Activated CD4-positive, alpha-beta T cell treated with anti-CD3 and anti-CD28 coated beads for 24 hours (primary cell): ENCODE results near the gene NUTM1.
"Not testable (repeated sequence)": the region's sequence is repeated elsewhere in the genome, so short reads cannot be mapped to it uniquely, and the experiment has no call there.

ENCODE experiments used
- DNase-seq, 2 donors: peaks; one replicate each; pipeline ENCODE4 v3.0.0-alpha.2; 2020; ENCODE audit warnings: low read depth in 2 of 2

Gene NUTM1

DNA sequence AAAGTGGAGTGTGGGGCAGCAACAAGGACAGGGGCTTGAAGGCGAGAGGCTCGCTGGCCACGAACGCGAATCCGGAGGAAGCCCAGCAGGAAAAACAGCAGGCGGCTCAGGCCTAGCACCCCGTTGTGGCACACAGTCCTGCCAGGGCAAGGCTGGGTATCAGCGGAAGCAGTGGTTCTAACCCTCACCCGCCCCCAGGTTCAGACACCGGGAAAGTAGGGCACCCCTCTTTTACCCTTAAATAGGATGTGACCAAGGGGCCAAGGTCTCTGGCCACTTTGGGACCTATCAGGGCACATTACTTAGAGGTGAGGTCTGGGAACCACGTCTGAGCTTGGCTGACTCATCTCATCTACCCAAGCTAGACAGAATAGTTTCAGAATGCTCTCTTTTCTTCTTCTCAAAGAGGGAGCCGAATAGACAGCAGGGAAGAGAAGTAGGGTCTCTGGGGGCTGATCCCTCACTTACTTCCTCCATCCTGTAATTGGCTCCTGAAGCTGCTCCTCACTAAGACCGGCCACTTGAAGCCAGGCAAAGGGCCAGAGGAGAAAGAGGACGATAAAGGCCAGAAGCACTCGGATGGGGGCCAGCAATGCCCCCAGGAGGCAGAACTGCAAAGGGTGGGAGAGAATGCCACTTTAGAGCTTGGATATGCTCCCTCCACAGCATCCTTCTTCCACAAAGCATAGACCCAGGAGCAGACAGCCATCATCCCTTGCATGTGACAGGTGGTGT, 22.1 kb downstream of the NUTM1 start:
- DNase-seq, result no peak

DNA sequence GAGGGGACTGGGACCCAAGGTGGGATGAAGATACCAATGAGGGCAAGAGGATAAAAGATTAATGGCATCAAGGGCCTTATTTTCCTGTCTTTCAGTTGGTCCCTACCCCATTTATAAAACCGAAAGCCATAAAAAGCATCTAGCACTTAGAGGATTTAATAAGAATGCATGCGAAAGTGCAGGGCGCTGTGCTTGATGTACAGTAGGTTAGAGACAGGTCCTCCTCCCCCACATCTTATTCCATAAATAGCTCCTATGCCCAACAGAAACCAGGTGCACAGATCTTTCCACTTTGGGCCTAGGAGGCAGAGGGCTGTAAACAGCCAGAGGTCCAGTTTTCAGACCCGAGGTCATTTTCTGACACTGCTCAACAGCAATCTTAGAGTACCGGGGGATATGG, 22.7 kb downstream of the NUTM1 start:
- no peak for DNase-seq

DNA sequence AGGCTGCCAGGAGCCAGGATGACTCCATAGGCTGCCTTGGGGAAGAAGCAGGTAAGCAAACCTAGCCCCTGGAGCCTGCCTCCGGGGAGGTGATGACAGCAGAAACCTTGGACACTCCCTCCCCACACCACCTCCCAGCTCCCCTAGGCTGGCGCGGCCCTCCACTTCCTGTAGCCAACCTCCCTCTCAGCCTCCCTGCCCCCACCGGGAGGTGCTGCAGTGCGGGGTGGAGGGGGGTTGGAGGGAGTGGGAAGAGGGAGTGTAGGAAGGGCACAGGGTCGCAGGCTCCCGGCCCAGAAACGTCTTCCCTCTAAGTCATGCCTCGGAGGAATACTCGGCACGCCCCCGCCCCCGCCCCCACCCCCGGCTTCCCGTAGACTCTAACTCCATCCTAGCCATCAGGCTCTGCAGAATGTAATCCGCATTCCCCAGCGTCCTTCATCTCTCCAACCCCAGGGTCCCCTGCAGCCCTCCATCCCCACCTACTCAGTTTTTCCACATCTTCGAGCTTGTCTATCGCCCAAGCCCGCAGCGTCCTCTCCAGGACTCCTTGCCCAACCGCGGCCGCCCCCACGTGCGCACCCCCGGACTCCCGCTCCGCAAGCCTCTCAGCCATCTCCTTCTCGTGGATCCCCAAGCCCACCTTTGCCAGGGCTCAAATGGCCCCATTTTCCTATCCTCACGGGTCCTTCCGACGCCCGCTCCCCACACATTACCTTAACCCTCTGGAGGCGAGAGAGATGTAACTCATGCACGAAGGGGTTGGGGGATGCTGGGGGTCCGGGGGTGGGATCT, 23.4 kb downstream of the NUTM1 start:
- peak in 1 of 2 donors; percentile 45 for DNase-seq

DNA sequence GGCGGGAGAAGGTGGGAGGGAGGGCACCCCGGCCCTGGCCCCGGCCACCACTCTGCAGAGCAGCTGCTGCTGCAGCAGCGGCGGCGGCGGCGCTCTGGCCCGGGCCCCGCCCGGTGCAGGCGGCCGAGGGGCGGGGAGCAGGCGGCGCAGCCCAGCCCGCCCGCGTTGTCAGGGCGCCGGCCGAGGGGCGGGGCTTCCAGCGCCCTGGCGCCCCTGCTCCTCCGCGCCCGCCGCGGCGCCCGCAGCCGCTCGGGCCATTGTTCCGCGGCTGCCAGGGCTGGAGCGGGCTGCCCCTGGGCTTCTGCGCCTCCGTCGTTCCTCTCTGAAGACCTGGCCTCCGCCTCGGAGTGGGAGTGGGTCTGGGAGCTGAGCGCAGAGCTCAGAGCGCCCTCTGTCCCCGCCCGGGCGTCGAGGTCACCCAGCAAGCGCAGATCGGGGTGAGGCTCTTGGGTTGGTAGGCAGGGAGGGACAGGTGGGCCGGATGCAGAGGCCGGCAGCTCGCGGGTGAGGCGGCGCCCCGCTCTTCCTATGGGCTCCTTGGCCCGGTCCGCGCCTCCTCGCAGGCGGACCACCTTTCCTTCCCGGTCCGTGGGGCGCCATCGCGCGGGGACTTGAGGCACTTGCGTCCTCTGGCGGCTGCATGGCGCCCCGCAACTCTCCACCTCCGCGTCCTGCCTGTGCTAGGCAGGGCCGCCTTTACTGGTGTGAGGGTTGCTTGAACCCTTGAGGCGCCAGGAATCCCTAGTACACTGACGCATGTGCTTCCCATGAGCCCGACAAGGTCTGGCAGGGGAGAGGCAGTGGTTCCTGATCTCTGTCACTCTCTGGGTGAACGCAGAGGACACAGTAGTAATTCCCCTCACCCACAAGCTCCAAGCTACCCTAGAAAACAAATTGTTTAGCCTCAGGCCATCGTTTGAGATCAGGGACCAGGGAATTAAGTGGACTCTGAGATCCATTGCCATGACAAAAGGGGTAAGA, 24.3 kb downstream of the NUTM1 start, which contains the start of gene LPCAT4:
LPCAT4 (minus strand) TSS at position 96 of the 981 bp plus-strand sequence. CDS start 96 bp downstream, outside the sequence.
- peak; percentile 72 to 79 for DNase-seq

DNA sequence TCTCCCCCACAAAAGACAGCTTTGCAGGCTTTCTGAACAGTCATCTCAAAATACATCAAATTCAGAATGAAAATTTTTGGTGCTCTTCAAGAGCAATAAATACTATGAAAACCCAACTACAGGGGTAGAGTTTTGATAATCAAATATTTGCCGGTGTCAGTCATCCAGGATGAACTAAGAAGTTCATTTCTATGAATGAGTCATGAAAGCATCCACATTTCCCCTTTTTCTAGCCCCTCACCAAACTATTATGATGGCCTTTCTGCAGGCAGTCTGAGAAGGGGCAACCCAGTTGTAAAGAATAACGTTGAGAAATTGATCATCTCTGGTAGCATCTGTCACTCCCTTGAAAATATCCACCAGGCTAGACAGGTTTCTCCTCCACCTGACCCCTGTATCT, 27.0 kb downstream of the NUTM1 start:
- DNase-seq, result no peak

DNA sequence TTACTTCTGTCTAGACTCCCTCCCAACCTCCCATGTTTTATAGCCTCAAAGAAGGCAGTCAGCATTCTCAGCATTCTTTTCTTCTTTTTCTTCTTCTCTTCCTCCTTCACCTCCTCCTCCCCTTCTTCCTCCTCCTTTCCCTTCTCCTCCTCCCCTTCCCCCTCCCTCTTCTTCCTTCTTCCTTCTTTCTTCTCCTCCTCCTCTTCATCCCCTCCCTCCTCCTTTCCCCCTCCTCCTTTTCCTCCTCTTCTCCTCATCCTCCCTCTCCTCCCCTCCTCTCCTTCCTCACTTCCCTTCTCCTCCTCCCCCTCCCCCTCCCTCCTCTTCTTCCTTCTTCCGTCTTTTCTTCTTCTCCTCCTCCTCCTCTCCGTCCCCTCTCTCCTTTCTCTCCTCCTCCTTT, 27.5 kb downstream of the NUTM1 start:
- no peak for DNase-seq

DNA sequence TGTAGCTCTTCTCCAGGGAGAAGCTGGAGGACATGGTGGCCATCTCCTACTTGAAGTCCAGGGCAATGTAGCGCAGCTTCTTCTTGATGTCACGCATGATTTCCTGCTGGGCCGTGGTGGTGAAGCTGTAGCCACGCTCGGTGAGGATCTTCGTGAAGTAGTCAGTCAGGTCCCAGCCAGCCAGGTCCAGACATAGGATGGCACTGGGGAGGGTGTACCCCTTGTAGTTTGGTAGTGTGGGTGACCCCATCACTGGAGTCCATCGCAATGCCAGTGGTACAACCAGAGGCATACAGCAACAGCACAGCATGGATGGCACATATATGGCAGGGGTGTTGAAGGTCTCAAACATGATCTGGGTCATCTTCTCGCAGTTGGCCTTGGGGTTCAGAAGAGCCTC, 30.8 kb downstream of the NUTM1 start:
- DNase-seq, result no peak

DNA sequence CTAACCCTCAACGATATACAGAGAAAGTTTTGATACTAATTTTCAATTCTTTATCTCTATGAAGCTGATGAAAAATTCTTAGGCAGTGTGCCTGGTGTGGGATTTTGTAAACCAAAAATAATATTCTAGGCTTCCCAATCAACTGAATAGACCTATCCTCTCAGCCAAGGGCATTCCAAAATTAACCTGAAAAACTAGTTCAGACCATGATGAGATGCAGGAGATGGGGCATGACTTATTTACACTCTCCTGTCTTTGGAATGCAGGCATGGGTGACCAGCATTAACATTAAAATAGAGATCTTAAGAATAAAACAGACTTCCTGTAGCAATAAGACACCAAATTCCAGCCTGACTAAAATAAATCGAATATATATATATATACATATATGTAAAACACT, 31.7 kb downstream of the NUTM1 start:
- DNase-seq, result no peak

DNA sequence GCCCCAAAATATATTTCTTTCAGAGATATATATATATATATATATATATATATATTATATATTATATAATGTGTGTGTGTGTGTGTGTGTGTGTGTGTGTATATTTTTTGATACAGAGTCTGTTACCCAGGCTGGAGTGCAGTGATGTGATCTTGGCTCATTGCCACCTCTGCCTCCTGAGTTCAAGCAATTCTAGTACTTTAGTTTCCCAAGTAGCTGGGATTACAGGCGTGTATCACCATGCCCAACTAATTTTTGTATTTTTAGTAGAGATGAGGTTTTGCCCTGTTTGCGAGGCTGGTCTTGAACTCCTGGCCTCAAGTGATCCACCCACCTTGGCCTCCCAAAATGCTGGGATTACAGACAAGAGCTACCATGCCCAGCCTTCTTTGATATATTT, 32.4 kb downstream of the NUTM1 start:
- not testable (repeated sequence) for DNase-seq

DNA sequence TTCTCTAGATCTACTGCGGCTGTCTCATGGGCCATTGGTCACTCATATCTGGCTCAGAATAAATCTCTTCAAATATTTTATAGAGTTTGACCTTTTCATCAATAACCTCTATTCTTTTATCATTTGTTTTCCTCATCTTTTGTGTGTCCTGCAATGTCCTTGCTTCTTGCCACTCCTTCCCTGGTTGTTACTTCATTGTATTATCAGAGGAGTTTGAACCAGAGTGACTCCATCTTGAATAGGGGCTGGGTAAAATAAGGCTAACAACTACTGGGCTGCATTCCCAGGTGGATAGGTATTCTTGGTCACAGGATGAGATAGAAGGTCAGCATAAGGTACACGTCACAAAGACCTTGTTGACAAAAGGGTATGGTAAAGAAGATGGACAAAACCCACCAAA, 33.7 kb downstream of the NUTM1 start:
- no peak for DNase-seq

DNA sequence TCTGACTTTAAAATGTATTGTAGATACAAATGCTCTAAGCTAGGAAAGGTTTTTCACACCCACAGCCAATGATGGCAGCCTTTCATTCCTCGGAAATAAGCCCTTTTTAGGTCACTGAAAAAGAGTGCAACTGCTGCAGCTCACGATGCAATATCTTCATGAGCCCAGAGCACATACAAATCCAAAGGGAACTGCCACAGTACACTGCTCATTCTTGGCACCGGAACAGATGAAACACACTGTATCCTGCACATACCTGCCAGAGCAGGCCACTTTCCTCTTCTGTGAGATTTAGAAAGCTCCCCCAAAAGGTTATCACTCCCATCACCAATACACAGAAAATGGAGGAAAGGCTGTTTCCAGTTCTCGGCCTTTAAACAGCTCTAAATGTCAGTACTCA, 37.4 kb downstream of the NUTM1 start:
- not testable (repeated sequence) for DNase-seq

DNA sequence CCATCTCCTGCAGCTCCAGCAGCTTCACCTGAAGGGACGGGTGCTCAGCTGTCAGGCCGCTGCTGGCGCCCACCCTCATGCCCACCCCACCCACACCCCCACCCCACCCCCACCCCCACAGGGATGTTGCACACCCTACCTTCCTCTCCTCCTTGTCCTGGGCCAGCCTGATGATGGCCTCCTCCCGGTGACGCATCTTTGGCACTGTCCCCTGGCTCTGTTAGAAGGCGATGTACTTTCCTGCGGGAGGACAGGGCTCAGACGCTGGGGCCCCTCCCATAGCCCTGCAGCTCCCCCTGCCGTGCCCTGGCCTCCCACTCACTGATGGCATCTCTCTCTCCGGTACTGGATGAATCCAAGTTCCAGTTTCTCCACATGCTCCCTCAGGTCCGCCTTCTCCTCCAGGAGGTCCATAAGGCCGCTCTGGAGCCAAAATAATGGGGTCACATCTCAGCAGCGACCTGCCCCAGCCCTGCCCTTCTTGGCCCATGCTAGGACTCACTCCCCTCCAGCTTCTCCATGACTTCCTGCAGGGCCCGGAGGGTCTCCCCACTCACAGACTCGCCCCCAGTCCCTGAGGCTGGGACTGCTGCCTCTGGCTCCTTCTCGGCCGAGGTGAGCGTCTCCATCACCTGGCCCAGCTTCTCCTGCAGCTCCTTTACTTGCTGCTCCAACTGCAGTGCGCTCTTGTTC, 38.9 kb downstream of the NUTM1 start:
- not testable (repeated sequence) for DNase-seq

DNA sequence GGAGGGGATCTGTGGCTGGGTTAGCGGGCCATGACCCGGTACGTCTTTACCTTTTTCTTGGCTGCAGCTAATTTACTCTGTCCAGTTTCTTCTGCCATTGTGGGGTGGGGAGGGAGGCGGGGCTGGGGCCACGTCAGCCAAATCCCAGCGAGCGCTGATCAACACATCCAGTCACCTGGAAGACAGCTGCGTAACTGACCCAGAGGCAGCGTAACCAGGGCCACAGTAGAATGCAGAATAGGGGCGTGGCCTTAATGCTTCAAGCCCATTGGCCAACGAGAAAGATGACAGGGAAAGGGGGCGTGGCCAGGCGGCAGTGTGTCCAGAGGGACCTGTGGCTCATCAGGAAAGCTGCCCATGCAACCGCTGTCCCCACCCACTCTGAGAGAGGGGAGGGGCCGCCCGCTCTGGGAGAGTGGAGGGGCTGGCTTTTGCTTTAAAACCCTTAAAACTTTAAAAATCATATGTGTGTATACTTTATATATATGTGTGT, 46.5 kb downstream of the NUTM1 start:
- DNase-seq, result not testable (repeated sequence)

DNA sequence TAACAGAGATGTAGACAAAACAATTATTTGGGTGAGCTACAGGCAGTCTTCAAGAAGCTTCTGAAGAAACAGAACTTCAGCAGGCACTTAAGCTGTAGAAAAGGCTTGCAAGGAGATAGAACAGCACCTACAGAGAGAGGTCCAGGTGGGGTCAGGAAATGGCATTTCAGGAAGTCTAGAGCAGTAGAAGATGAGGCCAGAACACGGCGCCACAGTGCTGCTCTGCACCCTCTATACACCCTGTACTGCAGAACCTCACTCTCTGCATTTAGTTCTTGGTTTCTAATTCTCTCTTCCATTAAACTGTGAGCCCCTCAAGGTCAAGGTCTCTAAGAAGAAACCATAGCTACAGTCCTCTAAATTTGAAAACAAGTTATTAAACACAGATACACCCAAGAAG, 49.9 kb downstream of the NUTM1 start:
- not testable (repeated sequence) for DNase-seq

DNA sequence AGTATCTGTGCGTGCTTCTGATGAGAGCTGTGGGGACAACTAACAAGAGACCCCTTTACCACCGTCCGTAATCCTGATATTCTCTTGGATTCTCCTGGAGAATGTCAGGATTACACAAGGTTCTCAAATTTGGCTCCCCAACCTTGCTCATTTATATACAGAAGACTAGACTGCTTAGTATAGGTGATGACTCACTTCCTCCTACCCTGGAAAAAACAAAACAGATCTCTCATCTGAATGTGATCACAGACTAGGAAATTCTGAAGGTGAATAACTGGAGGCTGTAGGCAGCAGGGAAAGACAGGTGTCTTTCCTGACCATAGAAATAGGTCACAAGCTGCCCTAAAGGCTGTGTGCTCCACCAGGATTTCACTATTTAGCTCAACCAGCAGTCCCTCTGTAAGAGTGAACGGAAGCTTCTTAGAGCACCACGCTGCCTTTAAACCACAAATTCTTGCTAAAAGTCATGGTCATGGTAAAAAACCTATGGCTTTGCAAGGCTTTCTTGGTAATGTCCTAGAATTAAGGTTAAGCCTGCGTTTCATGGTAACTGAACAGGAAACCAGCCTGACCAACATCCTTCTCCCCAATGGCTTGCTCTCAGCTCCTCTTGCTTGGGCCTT, 54.6 kb downstream of the NUTM1 start:
- not testable (repeated sequence) for DNase-seq

DNA sequence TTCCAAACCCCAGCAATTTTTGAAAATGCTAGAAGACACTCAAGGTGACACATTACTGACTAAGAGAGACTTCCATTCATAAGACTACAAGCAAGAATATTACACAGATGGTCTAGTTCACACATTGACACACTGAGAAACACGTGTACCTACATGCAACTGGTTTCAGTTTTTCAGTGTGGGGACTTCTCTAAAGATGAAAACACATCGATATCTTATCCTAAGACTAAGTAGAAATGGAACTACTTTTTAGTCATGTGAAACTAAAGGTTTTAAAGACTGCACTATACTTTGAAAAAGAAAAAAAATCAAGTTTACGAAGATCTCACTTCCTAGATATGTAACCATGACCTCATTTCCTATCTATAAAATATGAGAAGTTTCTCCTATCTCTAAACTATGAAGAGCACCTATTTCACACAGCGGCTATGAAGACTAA, 60.1 kb downstream of the NUTM1 start:
- not testable (repeated sequence) for DNase-seq

DNA sequence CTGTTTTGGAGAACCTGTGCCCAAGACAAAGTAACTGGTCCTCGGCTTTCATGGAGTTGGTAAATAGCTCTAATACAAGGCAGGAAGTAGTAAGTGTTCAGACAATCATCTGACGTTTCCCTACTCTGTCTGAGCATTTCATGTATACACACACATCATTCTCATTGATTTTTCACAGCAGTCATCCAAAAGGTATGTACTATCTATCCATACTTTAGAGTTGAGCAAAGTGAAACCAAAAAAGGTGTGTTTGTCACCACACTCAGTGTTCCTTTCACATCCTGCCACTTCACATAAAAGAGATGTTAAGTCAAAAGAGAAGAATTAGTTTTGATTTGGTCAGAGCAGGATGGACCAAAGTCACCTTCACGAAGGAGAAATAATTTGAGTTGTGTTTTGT, 60.8 kb downstream of the NUTM1 start:
- not testable (repeated sequence) for DNase-seq
